Measurements from ENCODE around the gene SMIM27.

GRCh38 chr9:32570262-32570661 is 18.1 kb downstream of the SMIM27 start:
- no peak for TF ChIP-seq CTCF (IDR thresholded peaks at IDR 0.05; ENCODE audit: low read length)
- no peak for TF ChIP-seq EZH2 (IDR thresholded peaks at IDR 0.05; ENCODE audit: borderline replicate concordance, low read length)
